Astrocyte (in vitro differentiated cells and primary cell): ENCODE data around the gene FAM240B.

Experiments used
- EZH2 ChIP-seq: IDR thresholded peaks from 2 replicates; pipeline ENCODE4 v1.6.1; 2012; ENCODE audit warnings: mild to moderate bottlenecking, low read length, inconsistent platforms; ENCODE audit not compliant: insufficient read depth
- TF ChIP-seq, protein P1 (sequence below): IDR thresholded peaks from 2 replicates; pipeline ENCODE4 v1.5.1; 2011; ENCODE audit warnings: low read depth, mild to moderate bottlenecking, inconsistent platforms, low read length, moderate library complexity; ENCODE audit not compliant: insufficient read depth

DNA sequence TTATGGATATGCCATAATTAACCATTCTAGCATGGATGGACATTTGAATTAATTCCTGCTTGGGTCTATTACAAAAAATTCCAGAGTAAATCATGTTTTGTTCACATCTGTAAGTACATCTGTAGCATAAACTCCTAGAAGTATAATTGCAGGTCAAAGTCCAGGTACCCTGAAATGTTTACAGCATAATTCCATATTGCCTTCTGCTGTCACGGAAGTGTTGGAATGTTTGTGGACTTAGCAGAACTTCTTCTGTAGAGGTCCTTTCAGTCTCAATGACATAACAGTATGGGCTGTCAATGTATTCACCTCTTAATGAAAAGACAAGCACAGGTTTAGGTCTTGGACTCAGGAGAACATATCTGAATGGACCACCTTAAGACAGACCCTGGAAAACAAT, 1.8 kb downstream of the FAM240B start:
- TF ChIP-seq, protein P1, sequence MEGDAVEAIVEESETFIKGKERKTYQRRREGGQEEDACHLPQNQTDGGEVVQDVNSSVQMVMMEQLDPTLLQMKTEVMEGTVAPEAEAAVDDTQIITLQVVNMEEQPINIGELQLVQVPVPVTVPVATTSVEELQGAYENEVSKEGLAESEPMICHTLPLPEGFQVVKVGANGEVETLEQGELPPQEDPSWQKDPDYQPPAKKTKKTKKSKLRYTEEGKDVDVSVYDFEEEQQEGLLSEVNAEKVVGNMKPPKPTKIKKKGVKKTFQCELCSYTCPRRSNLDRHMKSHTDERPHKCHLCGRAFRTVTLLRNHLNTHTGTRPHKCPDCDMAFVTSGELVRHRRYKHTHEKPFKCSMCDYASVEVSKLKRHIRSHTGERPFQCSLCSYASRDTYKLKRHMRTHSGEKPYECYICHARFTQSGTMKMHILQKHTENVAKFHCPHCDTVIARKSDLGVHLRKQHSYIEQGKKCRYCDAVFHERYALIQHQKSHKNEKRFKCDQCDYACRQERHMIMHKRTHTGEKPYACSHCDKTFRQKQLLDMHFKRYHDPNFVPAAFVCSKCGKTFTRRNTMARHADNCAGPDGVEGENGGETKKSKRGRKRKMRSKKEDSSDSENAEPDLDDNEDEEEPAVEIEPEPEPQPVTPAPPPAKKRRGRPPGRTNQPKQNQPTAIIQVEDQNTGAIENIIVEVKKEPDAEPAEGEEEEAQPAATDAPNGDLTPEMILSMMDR, result no peak
- no peak for TF ChIP-seq EZH2
